Measurements from ENCODE around the gene IQSEC3.
"Not testable (repeated sequence)": the region's sequence is repeated elsewhere in the genome, so short reads cannot be mapped to it uniquely, and the experiment has no call there.

IQSEC3 gene

GRCh38 chr12:129001-129400 lies 62.4 kb downstream of the IQSEC3 start:
- TF ChIP-seq ZFX (IDR thresholded peaks at IDR 0.05) (no peak), CTCF (conservative IDR thresholded peaks at IDR 0.05) (no peak)
- no peak overlapping the region for H3K27ac ChIP-seq

- H3K27ac ChIP-seq, result no peak overlapping the region
Observed at GRCh38 chr12:130519-130918, 64.0 kb downstream of the IQSEC3 start.

GRCh38 chr12:131008-131407 lies 64.4 kb downstream of the IQSEC3 start:
- no peak for TF ChIP-seq CTCF (conservative IDR thresholded peaks at IDR 0.05)
- TF ChIP-seq ZFX (IDR thresholded peaks at IDR 0.05), result no peak
- no peak overlapping the region for H3K27ac ChIP-seq

More at GRCh38 chr12:130519-130918, 64.0 kb downstream of the IQSEC3 start:
- TF ChIP-seq CTCF (conservative IDR thresholded peaks at IDR 0.05) (no peak), ZFX (IDR thresholded peaks at IDR 0.05) (no peak)

- no peak overlapping the region for H3K27ac ChIP-seq
- TF ChIP-seq ZFX (IDR thresholded peaks at IDR 0.05), result no peak
Observed at GRCh38 chr12:131732-132495, 65.3 kb downstream of the IQSEC3 start.

- not testable (repeated sequence) for H3K27ac ChIP-seq
Observed at GRCh38 chr12:133616-134232, 67.2 kb downstream of the IQSEC3 start.

GRCh38 chr12:135138-135537 lies 68.6 kb downstream of the IQSEC3 start:
- TF ChIP-seq ZFX (IDR thresholded peaks at IDR 0.05) (no peak), CTCF (conservative IDR thresholded peaks at IDR 0.05) (no peak)
- H3K27ac ChIP-seq, result no peak overlapping the region

GRCh38 chr12:138171-138897 lies 71.8 kb downstream of the IQSEC3 start:
- TF ChIP-seq CTCF (conservative IDR thresholded peaks at IDR 0.05) (no peak), ZFX (IDR thresholded peaks at IDR 0.05) (no peak)
- no peak overlapping the region for H3K27ac ChIP-seq

- no peak overlapping the region for H3K27ac ChIP-seq
- TF ChIP-seq CTCF (conservative IDR thresholded peaks at IDR 0.05), result no peak
Observed at GRCh38 chr12:138898-139534, 72.4 kb downstream of the IQSEC3 start.
